Germinal center (tissue), 1 donor: ENCODE measurements around the gene YJU2.
"Not testable (repeated sequence)": the region's sequence is repeated elsewhere in the genome, so short reads cannot be mapped to it uniquely, and the experiment has no call there.

ENCODE experiments used
- DNase-seq: peaks from one replicate; pipeline ENCODE4 v3.0.0; 2012; ENCODE audit warnings: mixed read lengths, low spot score

The YJU2 gene

GRCh38 chr19:4246767-4247593 lies at the start of gene YJU2:
YJU2 (plus strand) TSS chr19:4247080; CDS start chr19:4247147, 67 bp downstream.
- peak; percentile 100 for DNase-seq

GRCh38 chr19:4197228-4197624 lies 49.7 kb upstream of the YJU2 start:
- no peak for DNase-seq

DNA sequence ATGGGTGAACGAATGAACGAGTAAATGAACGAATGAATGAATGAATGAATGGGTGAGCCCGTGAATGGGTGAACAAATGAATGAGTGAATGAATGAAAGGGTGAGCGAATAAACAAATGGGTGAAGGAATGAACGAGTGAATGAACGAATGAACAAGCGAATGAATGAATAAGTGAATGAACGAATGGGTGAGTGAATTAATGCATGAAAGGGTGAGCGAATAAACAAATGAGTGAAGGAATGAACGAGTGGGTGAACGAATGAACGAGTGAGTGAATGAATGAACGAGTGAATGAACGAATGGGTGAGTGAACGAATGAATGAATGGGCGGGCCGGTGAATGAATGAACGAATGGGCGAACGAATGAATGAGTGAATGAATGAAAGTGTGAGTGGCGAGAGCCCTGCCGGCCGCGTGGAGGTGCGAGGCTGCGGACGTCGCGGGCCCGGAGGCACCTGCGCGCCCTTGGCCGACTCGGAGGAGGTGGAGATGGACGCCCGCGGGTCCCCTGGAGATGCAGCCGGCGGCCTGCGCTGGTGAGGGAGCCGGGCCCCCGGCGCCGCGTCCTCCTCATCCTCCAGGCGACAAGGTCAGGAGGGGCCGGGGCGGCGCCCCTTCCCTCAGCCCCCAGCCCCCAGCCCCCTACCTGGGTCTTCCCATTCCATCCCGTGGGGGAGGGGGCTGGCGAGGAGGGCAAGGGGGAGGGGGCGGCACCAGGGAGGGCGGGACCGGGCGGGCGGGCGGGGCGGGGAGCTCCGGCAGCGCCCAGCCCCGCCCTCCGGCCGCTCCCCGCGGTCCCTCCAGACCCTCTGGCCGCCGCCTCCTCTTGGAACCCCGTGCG lies 49.0 kb upstream of the YJU2 start:
- no peak for DNase-seq

GRCh38 chr19:4198467-4199126 lies 48.3 kb upstream of the YJU2 start:
- no peak for DNase-seq

- DNase-seq, result no peak
Observed at GRCh38 chr19:4199699-4200293, 47.1 kb upstream of the YJU2 start.

DNA sequence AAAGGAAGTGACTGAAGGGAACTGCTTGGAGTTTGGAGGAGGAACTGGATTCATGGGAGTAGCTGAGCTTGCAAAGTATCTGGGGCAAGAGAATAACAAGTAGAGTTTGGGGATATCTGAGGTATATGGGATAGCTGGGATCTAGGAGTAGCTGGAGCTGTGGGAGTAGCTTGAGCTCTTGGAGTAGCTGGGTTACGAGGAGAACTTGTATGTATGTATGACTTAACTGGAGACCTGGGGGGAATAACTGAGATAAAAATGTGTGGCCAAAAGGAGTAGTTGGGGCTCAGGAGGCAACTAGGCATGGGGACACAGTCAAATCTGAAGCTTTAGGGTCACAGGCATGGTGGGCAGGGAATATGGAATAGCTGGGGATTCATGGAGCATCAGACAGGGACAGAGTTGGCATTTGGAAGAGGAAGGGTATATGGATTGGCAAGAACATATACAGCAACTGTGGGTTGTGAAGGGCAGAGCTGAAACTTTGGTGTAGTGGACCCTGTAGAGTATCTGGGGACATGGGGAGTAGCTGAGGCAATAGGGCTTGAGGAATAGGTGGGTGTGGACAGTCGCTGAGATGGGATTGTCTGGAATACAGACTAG lies 45.8 kb upstream of the YJU2 start:
- no peak for DNase-seq

DNA sequence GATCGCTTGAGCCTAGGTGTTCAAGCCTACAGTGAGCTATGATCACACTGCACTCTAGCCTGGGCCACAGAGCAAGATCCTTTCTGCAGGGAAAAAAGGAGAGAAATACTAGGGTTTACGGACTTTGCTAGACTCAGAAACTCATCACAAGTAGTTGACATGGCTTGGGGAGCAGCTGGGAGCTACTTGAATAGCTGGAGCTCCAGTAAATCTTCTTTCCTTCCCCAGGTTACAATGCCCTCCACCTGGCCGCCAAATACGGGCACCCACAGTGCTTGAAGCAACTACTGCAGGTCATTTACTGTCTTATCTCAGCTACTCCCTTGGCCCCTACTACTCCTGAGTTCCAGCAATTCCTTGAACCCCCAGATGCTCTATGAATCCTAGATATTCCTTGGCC lies 45.1 kb upstream of the YJU2 start:
- no peak for DNase-seq

GRCh38 chr19:4206818-4207484 lies 39.9 kb upstream of the YJU2 start:
- DNase-seq, result no peak

- no peak for DNase-seq
Observed at GRCh38 chr19:4208385-4209094, 38.3 kb upstream of the YJU2 start.

GRCh38 chr19:4210166-4210731 lies 36.6 kb upstream of the YJU2 start:
- no peak for DNase-seq

- no peak for DNase-seq
Observed at GRCh38 chr19:4213116-4213515, 33.8 kb upstream of the YJU2 start.

GRCh38 chr19:4215807-4216206 lies 31.1 kb upstream of the YJU2 start:
- DNase-seq, result no peak

GRCh38 chr19:4216846-4217245 lies 30.0 kb upstream of the YJU2 start:
- no peak for DNase-seq

GRCh38 chr19:4217429-4218264 lies 29.2 kb upstream of the YJU2 start:
- DNase-seq, result no peak

- not testable (repeated sequence) for DNase-seq
Observed at GRCh38 chr19:4218523-4218922, 28.4 kb upstream of the YJU2 start.

DNA sequence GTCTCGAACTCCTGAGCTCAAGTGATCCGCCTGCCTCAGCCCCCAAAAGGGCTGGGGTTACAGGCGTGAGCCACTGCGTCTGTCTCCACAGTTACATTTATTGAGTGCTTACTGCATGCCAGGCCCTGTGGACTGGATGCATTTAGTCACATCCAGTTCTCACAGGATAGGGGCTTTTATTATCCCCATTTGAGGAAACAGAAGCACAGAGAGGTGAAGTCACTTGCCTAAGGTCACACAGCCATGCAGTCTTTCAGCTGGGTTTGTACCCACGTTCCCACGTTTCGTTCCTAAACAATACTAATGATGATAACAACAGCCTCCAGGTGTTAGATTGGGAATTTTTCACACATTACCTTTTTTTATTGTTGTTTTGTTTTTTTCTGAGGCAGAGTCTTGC lies 26.7 kb upstream of the YJU2 start:
- no peak for DNase-seq

GRCh38 chr19:4224470-4224869 lies 22.4 kb upstream of the YJU2 start:
- DNase-seq, result no peak

DNA sequence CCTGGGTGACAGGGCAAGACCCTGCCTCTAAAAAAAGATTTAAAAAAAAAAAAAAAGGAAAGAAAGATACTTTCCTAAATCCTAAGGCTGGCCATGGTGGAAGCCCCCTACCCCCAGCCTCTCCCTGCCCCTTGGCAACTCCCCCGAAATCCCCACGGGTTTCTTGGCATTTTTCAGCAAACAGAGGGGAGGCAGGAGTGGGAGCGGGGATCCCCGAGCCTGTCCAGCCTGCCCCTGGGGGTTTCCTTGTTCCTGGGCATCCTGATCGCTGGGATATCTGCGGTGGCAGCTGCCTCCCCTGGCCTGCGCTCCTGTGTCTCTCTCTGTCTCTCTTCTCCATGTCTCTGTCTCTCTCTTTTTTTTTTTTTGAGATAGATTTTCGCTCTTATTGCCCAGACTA lies 21.0 kb upstream of the YJU2 start:
- no peak for DNase-seq

DNA sequence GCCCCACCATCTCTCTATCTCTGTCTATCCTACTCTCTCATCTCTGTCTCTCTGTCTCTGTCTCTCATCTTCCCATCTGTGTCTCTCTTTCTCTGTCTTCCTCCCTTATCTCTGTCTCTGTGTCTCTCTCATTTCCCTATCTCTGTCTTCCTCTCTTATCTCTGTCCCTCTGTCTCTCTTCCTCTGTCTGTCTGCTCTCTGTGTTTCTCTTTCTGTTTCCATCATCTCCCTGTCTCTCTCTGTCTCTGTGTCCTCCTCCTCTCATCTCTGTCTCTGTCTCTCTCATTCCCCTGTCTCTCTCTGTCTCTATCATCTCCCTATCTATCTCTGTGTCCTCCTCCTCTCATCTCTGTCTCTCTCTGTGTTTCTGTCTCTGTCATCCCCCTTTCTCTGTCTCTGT lies 19.1 kb upstream of the YJU2 start:
- no peak for DNase-seq
